Measurements from ENCODE around the gene IFI35. TPM values are rescaled to one million over a fixed set of nuclear protein-coding genes. Genes with fewer than 3 reads are reported as not detected.

The IFI35 gene
- total RNA-seq, 2 experiments from 2014 or later = 33.4 to 35.8 TPM

DNA sequence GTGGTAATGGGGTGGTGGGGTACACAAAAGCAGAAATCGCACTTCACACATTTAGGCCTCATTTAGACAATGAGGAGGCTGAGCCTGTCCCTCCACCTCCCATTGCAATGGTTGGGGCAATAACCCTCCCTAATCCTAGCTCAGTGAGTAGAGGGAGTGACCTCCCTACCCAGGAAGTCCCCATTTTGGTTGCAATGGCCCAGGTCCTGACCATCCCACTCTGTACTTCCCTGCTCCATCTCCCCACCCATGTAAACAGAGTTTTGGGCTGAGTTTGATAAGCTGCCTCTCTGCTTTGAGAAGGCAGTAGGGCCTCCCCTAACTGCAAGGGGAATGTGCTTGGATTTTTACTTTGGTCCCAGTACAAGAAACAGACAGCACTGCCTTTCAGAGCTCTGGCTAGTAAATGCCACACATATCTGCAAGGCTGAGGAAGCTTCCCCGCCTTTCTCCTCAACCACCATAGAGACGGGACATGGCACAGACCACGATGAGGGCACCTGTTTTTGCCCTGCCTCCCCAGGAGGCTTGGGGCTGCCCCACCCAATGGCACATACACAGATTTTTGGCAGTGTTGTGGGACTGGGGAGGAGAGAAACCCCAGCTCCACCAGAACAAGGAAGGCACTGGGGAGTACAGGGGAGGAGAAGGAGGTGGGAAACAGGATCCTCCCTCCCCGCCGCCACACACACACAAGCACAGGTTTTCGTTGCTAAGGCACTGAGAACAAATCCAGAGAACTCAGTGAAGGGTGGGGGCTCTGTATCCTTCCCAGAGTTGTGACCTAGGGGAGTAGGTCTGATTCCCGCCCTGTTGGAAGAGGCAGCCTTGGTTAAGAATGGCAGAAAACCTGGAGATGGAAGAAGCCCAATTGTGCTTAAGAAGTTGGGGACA lies 8.3 kb downstream of the IFI35 start:
- H3K36me3 Mint-ChIP-seq (ENCODE audit: low read depth) = peaks cover 3% of the 10 kb centered on the region
- no peak overlapping the region for H3K4me3 Mint-ChIP-seq
- ATAC-seq = no peak
- ChIA-PET CTCF (interaction anchor here (1.0 to 1.6 kb wide), 2 partner anchors 9 to 18 kb away, joined by 3 to 4 read pairs; no protein-coding TSS in a partner anchor), POLR2A (interaction anchor here (1.0 to 6.4 kb wide), 4 partner anchors 8 to 301 kb away, joined by 4 to 36 read pairs (median 8); partner anchors contain the start of genes IFI35 and RPL27)
- H3K27ac Mint-ChIP-seq = no peak overlapping the region
- TF ChIP-seq, protein P1, sequence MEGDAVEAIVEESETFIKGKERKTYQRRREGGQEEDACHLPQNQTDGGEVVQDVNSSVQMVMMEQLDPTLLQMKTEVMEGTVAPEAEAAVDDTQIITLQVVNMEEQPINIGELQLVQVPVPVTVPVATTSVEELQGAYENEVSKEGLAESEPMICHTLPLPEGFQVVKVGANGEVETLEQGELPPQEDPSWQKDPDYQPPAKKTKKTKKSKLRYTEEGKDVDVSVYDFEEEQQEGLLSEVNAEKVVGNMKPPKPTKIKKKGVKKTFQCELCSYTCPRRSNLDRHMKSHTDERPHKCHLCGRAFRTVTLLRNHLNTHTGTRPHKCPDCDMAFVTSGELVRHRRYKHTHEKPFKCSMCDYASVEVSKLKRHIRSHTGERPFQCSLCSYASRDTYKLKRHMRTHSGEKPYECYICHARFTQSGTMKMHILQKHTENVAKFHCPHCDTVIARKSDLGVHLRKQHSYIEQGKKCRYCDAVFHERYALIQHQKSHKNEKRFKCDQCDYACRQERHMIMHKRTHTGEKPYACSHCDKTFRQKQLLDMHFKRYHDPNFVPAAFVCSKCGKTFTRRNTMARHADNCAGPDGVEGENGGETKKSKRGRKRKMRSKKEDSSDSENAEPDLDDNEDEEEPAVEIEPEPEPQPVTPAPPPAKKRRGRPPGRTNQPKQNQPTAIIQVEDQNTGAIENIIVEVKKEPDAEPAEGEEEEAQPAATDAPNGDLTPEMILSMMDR (IDR thresholded peaks at IDR 0.05) = no peak
- DNase-seq = no peak
- H3K27me3 Mint-ChIP-seq = no peaks in the 10 kb centered on the region
- intact Hi-C loops (cut with micrococcal nuclease) = loop anchor here (10.0 kb wide), 1 partner anchor 200 kb away; the partner anchor contains the start of gene TMEM106A
- H3K4me1 Mint-ChIP-seq (ENCODE audit: low read depth) = peaks cover 24% of the 10 kb centered on the region
- no peaks in the 10 kb centered on the region for H3K9me3 Mint-ChIP-seq

DNA sequence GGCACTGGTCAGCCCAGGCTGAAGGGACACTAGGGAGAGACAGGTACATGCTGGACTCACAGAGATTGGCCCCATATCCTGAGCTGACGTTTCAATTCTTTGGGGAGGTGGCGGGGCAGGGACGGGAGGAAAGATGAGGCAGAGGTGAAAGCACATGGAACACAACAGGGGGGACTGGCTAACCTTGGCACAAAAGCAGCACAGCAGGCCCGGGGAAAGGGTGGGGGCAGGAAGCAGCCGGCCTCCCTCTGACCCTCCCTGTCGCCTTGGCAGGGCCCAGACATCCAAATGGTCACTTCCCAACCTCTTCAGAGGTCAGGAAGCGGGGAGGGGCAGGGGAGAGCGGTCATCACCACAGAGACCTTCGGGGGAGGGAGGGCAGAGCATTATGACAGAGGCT lies 9.0 kb downstream of the IFI35 start:
- intact Hi-C loops (cut with micrococcal nuclease) = loop anchor here (10.0 kb wide), 1 partner anchor 199 kb away; the partner anchor contains the start of gene TMEM106A
- no peaks in the 10 kb centered on the region for H3K27me3 Mint-ChIP-seq
- CTCF ChIA-PET = interaction anchor here (1.6 kb wide), 1 partner anchor 8 kb away, joined by 4 read pairs; no protein-coding TSS in a partner anchor
- H3K4me3 Mint-ChIP-seq = no peak overlapping the region
- no peak overlapping the region for H3K27ac Mint-ChIP-seq
- no peaks in the 10 kb centered on the region for H3K9me3 Mint-ChIP-seq
- POLR2A ChIA-PET = interaction anchor here (1.0 to 6.4 kb wide), 4 partner anchors 9 to 300 kb away, joined by 3 to 36 read pairs (median 8); partner anchors contain the start of genes IFI35 and RPL27
- DNase-seq (no peak), ATAC-seq (no peak)
- no peaks in the 10 kb centered on the region for H3K36me3 Mint-ChIP-seq (ENCODE audit: low read depth)
- TF ChIP-seq, protein P1 (IDR thresholded peaks at IDR 0.05) = no peak
- H3K4me1 Mint-ChIP-seq (ENCODE audit: low read depth) = peaks cover 24% of the 10 kb centered on the region

DNA sequence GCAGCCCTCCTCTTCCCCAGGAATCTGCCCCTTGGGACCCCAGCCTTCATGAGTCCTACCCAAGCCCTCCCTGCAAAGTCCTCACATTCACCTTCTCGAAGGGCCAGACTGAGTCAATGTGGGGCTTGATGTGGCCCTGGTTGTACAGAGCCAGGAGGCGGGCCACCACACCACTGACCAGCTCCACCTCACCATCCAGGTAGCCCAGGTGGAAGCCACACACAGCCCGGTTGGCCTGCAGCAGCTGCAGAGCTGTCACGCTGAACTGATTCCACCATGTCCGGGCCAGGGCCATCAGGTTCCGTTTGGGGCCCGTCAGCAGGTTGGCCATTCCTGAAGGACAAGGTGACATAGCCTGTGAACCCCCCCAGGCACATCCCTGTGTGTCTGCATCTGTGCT lies 9.6 kb downstream of the IFI35 start:
- no peaks in the 10 kb centered on the region for H3K9me3 Mint-ChIP-seq
- ATAC-seq (no peak), DNase-seq (no peak)
- ChIA-PET CTCF (no interaction called here), POLR2A (interaction anchor here (1.0 to 6.4 kb wide), 3 partner anchors 14 to 299 kb away, joined by 3 to 36 read pairs (median 13); partner anchors contain the start of gene RPL27)
- H3K27ac Mint-ChIP-seq = no peak overlapping the region
- TF ChIP-seq, protein P1 (IDR thresholded peaks at IDR 0.05) = no peak
- H3K27me3 Mint-ChIP-seq = no peaks in the 10 kb centered on the region
- no peaks in the 10 kb centered on the region for H3K36me3 Mint-ChIP-seq (ENCODE audit: low read depth)
- H3K4me3 Mint-ChIP-seq = no peak overlapping the region
- intact Hi-C loops (cut with micrococcal nuclease) = loop anchor here (10.0 kb wide), 1 partner anchor 199 kb away; the partner anchor contains the start of gene TMEM106A
- peaks cover 27% of the 10 kb centered on the region for H3K4me1 Mint-ChIP-seq (ENCODE audit: low read depth)

DNA sequence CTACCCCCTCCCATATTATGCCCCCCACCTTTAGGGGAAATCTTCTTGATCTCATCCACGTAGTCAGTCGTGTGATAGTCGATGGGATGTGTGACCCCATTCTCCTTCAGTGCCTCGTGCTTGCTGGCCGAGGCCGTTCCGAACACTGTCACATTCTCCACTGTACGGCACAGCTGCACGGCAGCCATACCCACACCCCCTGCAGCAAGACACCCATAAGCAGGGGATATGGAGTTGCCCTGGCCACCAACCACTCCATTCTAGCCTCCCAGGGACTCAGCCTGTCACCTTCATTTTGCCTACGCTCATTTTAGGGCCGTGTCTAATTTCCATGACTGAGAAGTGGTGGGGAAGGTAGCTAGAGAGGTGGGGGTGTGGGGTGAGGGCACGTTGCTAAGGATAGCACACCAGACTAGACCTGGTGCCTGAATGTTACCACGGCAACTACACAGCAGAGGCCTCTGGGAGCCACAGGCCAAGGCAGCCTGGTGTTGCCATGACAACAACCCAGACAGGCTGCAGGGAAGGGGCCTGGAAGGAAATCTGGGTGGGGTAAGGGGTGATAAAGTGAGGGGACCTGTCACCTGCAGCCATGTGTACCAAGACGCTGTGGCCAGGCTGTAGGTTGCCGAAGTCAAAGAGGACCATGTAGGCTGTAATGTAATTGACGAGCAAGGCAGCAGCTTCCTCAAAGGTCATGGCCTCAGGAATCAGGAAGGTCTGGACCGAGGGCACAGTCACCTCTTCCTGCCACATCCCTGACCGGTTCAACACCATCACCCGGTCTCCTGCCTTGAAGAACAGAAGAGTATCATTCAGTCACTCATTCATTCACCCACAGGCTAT lies 11.6 kb downstream of the IFI35 start:
- Mint-ChIP-seq H3K4me3 (no peak overlapping the region), H3K27ac (no peak overlapping the region), H3K36me3 (ENCODE audit: low read depth) (no peaks in the 10 kb centered on the region), H3K4me1 (ENCODE audit: low read depth) (peaks cover 31% of the 10 kb centered on the region), H3K27me3 (no peaks in the 10 kb centered on the region), H3K9me3 (no peaks in the 10 kb centered on the region)
- POLR2A ChIA-PET = interaction anchor here (1.0 to 3.1 kb wide), 3 partner anchors 8 to 19 kb away, joined by 3 to 13 read pairs (median 7); partner anchors contain the start of genes IFI35 and RPL27
- CTCF ChIA-PET = no interaction called here
- DNase-seq (no peak), ATAC-seq (peak; percentile 15)
- TF ChIP-seq, protein P1 (IDR thresholded peaks at IDR 0.05) = no peak
- intact Hi-C loops (cut with micrococcal nuclease) = loop anchor here (10.0 kb wide), 1 partner anchor 197 kb away; the partner anchor contains the start of gene TMEM106A

All from activated CD8-positive, alpha-beta T cell treated with anti-CD3 and anti-CD28 coated beads for 36 hours (primary cell).